SIG-M5 treated with dmso at 0.1 percent for 504 hours (cell line): ENCODE results near the gene CITED4.
A peak's percentile ranks its signal among the peaks of the same experiment; 100 is the strongest.
"Not testable (repeated sequence)": the region's sequence is repeated elsewhere in the genome, so short reads cannot be mapped to it uniquely, and the experiment has no call there.

Source experiments
- DNase-seq: peaks from one replicate; lab custom pipeline; 2025; ENCODE audit not compliant: unreplicated experiment; lab: John Stamatoyannopoulos, UW

The CITED4 gene

GRCh38 chr1:40862008-40862863 lies at the start of gene CITED4:
TSS of gene CITED4 (minus strand) at chr1:40862363. CDS start at chr1:40862127, 236 bp downstream.
- peak; percentile 86 for DNase-seq

DNA sequence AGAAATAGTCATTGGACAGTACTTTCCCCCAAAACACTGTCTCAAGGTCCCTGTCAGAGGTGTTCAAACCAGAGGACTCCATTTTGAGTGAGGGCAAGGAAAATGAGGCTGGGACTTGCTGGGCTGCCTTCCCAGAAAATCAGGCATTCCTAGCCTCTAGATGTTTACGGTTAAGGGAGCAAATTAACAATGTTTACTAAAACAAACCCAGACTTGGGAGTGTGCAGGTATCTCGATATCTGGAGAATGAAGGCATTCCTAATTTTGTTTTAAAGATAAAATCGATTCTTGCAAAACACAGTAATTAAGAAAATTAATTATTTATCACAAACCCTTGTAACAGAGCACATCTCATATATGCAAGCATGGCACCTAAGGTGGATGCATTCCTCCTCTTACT lies 48.9 kb upstream of the CITED4 start:
- DNase-seq: no peak

GRCh38 chr1:40909281-40909680 lies 47.1 kb upstream of the CITED4 start:
- DNase-seq: no peak

DNA sequence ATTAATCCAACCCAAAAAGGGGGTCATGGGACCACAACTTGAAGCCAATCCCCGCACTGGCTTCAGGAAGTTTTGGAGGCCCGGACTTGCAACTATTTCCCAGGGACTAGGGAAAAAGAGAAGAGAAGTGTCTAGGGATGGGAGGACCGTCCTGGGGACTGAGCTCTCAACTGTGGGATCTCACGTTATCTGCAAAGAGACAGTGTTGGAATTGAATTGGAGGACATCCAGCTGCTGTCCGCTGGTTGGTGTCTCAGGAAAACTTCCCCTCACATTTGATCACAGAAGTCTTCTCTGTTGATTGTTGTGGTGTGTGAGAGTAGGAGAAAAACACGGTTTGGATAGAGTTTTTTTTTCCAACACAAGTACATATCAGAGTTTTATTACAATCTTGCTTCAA lies 46.2 kb upstream of the CITED4 start:
- DNase-seq: no peak

GRCh38 chr1:40907899-40908298 lies 45.7 kb upstream of the CITED4 start:
- DNase-seq: no peak

DNA sequence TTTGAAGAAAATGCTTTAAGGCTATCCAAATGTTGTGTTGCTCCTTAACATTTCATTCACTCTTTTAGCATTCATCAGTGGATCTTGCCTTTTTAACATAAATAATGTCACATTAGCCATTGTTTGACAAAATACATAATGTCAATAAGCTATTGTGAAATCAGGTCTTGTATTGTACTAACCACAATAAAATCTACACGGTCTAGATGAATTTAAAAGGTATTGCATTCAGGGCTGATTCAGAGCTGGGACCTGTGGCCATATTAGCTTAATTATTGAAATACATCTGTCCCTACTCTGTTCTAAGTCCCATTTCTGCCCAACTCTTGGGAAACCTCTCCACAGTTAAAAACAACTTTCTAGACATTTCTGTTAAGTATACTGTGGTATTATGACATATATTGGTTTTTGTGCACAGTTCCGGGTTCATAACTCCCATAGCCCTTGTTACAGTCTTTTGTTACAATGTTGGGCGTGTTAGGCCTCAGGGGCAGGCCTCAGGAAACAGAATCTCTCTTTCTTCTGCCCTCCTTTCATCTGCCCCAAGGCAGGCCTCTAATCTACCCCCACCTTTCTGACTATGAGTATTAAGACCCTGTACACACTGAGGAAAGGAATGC lies 44.7 kb upstream of the CITED4 start:
- DNase-seq: peak; percentile 55

- peak; percentile 55 for DNase-seq
Measured at GRCh38 chr1:40905061-40905460, 42.9 kb upstream of the CITED4 start.

DNA sequence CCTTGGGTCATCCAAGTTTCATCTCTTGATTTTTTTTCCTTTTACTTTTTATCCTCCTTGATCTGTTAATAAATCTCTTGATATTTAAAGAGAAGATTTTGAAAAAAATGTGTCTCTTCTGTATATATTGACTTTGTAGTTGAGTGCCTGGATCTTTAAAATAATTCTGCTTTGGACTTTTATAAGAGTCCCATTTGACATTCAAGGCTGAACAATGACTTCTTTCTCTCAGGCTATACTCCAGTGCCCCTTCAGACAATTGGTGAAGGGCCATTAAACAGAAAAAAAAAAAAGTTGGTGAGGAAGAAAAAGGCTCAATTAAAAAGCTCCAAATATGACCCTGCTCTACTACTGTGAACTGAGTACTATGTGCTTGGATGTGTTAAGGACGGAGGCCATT lies 40.9 kb upstream of the CITED4 start:
- DNase-seq: no peak

GRCh38 chr1:40901886-40902852 lies 40.0 kb upstream of the CITED4 start:
- no peak for DNase-seq

- DNase-seq: peak; percentile 56
Measured at GRCh38 chr1:40899230-40899870, 37.2 kb upstream of the CITED4 start.

DNA sequence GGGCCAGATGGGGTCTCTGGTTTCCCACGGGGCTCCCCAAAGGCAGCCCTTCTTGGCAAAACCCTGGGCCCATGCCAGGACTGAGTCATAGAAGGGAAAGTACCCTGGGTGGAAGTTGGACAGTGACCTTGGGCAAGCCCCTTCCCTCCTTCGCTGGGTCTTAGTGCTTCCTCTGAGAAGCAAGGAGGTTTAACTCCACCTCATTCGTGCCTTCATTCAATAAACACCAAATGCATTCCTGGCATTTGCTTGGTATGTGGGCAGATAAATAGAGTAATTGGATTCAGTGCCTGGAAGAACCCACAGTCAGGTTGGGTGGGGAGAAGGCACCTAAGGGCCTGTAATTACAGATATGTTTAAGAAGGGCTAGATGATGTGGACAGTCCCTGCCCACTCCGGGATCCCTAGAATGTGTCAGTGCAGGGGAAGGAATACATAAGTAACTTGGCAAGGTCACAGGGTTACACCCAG lies 36.3 kb upstream of the CITED4 start:
- no peak for DNase-seq

GRCh38 chr1:40897513-40897912 lies 35.4 kb upstream of the CITED4 start:
- no peak for DNase-seq

- DNase-seq: no peak
Measured at GRCh38 chr1:40896482-40896881, 34.3 kb upstream of the CITED4 start.

DNA sequence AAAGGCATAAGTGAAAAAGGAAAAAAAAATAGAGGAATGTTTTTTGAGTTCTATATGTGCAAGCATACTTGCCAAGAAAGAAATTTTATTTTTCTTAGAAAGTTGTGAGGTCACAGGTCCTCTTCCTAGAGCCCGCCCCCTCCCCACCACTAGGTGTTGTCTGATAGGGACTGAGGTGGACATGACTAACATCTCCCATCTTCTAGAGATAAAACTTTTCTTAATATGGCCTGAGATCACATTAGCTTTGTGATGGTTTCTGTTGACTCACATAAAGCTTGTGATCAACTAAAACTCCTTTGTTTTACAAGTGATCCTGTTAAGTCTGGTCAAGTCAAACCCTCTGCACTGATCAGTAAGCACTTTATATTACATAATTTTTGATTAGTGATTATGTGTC lies 33.4 kb upstream of the CITED4 start:
- no peak for DNase-seq

DNA sequence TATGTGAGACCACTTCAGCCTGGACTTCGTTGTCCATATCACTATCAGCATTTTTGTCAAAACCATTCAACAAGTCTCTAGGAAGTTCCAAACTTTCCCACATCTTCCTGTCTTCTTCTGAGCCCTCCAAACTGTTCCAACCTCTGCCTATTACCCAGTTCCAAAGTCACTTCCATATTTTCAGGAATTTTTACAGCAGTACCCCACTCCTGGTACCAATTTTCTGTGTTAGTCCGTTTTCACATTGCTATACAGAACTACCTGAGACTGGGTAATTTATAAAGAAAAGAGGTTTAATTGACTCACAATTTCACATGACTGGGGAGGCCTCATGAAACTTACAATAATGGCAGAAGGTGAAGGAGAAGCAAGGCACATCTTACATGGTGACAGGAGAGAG lies 32.7 kb upstream of the CITED4 start:
- not testable (repeated sequence) for DNase-seq

DNA sequence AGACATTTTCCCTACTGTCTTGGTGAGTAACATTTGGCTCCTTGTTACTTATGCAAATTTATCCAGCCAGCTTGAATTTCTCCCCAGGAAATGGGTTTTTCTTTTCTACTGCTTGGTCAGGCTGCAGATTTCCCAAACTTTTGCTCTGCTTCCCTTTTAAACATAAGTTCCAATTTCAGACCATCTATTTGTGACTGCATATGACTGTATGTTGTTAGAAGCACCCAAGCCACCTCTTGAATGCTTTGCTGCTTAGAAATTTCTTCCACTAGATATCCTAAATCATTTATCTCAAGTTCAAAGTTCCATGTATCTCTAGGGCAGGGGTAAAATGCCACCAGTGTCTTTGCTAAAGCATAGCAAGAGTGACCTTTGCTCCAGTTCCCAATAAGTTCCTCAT lies 32.3 kb upstream of the CITED4 start:
- no peak for DNase-seq

DNA sequence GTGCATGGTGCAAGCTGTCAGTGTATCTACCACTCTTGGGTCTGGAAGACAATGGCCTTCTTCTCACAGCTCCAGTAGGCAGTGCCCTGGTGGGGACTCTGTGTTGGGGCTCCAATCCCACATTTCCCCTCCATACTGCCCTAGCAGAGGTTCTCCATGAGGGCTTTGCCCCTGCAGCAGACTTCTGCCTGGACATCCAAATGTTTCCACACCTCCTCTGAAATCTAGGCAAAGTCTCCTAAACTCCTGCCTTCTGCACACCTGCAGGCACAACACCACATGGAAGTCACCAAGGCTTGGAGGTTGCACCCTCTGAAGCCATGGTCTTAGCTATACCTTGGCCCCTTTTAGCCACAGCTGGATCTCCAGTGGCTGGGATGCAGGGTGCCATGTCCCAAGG lies 31.8 kb upstream of the CITED4 start:
- DNase-seq: no peak

DNA sequence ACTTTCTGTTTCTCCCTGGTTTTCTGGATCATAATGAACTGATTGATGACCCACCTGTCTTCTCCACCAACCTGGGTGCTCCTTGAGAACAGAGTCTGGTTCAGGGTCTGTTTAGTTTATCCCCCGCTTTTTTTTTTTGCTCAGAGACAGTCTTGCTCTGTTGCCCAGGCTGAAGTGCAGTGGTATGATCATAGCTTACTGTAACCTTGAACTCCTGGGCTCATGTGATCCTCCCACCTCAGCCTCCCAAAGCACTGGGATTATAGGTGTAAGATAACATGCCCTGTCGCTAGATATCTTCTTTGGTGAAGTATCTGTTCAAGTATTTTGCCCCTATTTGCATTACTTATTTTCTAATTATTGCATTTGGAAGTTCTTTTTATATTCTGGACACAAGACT lies 30.2 kb upstream of the CITED4 start:
- DNase-seq: no peak

DNA sequence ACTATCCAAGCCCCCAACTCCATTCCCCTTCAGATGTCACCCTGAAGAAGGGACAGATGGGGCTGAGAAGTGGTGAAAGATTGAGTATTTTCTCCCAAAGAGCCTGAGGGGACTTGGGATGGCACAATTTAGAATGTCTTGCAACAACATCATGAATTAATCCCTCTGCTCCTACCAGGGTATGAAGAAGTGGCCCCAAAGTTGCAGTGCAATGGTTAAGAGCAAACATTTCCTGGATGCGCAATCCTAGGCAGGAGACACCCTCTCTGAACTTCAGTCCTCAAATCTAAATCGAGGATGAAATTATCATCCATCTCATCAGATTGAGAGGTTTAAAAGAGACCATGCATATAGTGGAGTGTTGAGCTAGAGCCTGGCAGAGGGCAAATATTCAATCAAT lies 28.6 kb upstream of the CITED4 start:
- DNase-seq: peak; percentile 86

DNA sequence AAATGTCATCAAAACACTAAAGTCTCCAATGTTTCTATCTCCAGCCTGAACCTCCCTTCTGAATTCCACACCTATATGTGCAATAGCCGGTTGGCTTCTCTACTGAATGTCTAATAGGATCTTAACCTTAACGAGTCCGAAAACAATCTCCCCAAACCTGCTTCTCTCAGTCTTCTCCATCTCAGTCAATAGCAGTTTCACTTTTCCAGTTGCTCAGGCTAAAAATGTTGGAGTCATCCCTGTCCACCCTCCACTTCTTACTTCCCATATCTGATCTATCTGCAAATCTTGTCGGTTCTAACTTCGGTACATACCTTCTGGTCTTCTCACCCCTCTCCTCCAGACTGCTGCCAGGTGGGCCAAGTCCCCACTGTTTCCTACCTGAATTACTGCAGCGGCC lies 25.5 kb upstream of the CITED4 start:
- DNase-seq: no peak

DNA sequence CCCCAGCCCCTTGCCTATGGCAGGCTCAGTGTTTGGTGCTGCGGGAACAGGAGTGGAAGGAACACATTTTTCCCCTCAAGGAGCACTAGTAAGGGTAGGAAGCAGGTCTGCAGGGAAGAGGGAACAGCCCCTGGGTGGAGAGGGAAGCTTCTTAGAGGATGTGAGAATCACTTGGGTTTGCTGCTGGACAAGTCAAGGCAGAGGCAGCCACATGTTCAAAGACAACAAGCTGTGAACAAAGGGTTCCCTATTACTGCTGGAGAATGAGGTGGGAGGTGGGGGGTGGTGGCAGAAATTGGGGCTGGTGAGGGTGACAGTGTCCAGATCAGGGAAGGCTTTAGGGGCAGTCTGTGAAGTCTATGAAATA lies 24.8 kb upstream of the CITED4 start:
- no peak for DNase-seq
